ENCODE data around the gene PTPN7.
A peak's percentile ranks its signal among the peaks of the same experiment; 100 is the strongest.

PTPN7 gene

DNA sequence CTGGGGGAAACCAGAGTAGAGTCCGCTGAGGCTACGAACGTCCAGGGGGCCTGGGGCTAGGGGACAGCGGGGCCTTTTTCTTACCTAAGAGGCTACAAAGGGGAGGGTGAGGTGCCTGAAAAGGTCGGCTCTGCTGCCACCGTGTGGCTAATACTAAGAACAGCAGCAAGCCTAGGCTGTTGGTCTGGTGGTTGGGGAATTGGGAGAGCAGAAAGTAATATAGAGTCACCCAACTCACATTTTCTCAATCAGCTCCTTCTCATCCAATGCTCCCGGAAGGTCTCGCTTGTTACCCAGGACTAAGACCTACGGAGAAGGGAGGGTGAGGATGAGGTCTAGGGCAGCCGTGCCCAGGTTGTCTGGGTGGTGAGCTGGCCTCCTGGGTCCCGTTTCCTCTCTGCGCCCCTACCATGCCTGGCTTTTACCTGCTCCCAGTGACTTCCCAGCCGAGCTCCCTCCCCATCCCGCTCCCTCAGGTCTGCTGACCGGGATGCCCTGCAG, 25.1 kb downstream of the PTPN7 start:
- Histone ChIP-seq H3K4me3 (ENCODE audit: insufficient read depth, low read length, poor library complexity, severe bottlenecking) (no peak overlapping the region), H3F3A (ENCODE audit: insufficient read depth) (no peaks in the 10 kb centered on the region), H3K79me2 (ENCODE audit: insufficient read depth, low read length) (peaks cover 12% of the 10 kb centered on the region), H3K27ac (ENCODE audit: low read depth, low read length) (no peak overlapping the region), H3K9me3 (ENCODE audit: insufficient read depth, low read length) (no peaks in the 10 kb centered on the region), H2AFZ (ENCODE audit: low read depth, low read length, severe bottlenecking) (no peak overlapping the region), H3K27me3 (ENCODE audit: low read length) (no peaks in the 10 kb centered on the region), H3K36me3 (ENCODE audit: low read length) (no peaks in the 10 kb centered on the region), H3K9ac (ENCODE audit: low read length) (no peak overlapping the region), H3K9me2 (replicated peaks; ENCODE audit: insufficient read depth, low read length) (no peaks in the 10 kb centered on the region), H4K20me1 (ENCODE audit: low read depth, low read length) (0 out of 2 replicates have a peak, but pooled peaks cover 3% of the 10 kb centered on the region), H3K4me2 (ENCODE audit: low read depth, low read length, poor library complexity, severe bottlenecking) (no peak overlapping the region)
- no peak for TF ChIP-seq EZH2phosphoT487 (conservative IDR thresholded peaks at IDR 0.05; ENCODE audit: low read length)
- TF ChIP-seq, protein P1, sequence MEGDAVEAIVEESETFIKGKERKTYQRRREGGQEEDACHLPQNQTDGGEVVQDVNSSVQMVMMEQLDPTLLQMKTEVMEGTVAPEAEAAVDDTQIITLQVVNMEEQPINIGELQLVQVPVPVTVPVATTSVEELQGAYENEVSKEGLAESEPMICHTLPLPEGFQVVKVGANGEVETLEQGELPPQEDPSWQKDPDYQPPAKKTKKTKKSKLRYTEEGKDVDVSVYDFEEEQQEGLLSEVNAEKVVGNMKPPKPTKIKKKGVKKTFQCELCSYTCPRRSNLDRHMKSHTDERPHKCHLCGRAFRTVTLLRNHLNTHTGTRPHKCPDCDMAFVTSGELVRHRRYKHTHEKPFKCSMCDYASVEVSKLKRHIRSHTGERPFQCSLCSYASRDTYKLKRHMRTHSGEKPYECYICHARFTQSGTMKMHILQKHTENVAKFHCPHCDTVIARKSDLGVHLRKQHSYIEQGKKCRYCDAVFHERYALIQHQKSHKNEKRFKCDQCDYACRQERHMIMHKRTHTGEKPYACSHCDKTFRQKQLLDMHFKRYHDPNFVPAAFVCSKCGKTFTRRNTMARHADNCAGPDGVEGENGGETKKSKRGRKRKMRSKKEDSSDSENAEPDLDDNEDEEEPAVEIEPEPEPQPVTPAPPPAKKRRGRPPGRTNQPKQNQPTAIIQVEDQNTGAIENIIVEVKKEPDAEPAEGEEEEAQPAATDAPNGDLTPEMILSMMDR (IDR thresholded peaks at IDR 0.05; ENCODE audit: insufficient read depth, low read length, poor library complexity, severe bottlenecking), result peak; percentile 83

DNA sequence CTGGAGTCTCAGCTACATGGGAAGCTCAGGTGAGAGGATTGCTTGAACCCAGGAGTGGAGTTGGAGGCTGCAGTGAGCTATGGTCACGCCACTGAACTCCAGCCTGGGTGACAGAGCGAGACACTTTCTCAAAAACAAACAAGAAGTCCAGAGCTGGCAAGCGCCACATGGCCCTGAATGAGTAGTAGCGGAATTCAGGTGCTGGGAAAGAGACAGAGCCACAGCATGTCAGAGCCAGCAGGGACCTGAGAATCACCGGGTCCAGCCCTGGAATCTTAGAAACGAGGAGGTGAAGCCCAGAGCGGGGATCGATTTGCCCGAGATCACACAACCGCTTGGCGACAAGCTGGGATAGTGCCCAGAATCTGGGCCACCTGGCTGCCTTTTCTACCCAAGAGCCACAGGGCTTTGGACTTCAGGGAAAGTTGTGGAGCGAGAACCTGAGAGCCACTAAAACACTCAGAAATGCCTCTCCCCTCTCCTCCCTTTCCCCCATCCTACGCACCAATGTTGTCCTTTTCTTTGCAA, 25.7 kb downstream of the PTPN7 start:
- Histone ChIP-seq H3K4me3 (ENCODE audit: insufficient read depth, low read length, poor library complexity, severe bottlenecking) (no peak overlapping the region), H3K27me3 (ENCODE audit: low read length) (no peaks in the 10 kb centered on the region), H3K9me3 (ENCODE audit: insufficient read depth, low read length) (no peaks in the 10 kb centered on the region), H2AFZ (ENCODE audit: low read depth, low read length, severe bottlenecking) (no peak overlapping the region), H3F3A (ENCODE audit: insufficient read depth) (no peaks in the 10 kb centered on the region), H3K36me3 (ENCODE audit: low read length) (no peaks in the 10 kb centered on the region), H3K9ac (ENCODE audit: low read length) (no peak overlapping the region), H4K20me1 (ENCODE audit: low read depth, low read length) (0 out of 2 replicates have a peak, but pooled peaks cover 3% of the 10 kb centered on the region), H3K27ac (ENCODE audit: low read depth, low read length) (no peak overlapping the region), H3K4me2 (ENCODE audit: low read depth, low read length, poor library complexity, severe bottlenecking) (no peak overlapping the region), H3K79me2 (ENCODE audit: insufficient read depth, low read length) (peaks cover 10% of the 10 kb centered on the region), H3K9me2 (replicated peaks; ENCODE audit: insufficient read depth, low read length) (no peaks in the 10 kb centered on the region)
- TF ChIP-seq EZH2phosphoT487 (conservative IDR thresholded peaks at IDR 0.05; ENCODE audit: low read length), result no peak
- TF ChIP-seq, protein P1 (IDR thresholded peaks at IDR 0.05; ENCODE audit: insufficient read depth, low read length, poor library complexity, severe bottlenecking), result no peak

DNA sequence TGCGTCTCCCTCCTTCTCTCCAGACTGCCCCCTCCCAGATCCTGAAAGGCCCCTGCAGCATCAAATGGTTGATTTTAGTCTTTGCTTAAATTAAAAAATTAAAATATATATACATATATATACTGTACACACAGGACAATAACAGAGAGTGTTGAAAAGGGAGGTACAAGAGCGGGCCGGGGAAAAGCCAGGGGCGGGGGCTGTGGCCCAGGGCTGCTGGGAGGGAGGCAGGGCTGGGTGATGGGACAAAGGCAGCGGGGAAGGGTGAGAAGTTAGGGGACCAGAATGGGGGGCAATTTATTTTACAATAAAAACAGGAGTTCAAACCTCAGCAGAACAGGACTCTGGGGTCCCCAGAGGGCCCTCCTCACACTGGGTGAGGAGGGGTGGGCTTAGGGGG, 26.4 kb downstream of the PTPN7 start:
- no peak overlapping the region for H3K9ac ChIP-seq (ENCODE audit: low read length)
- no peak overlapping the region for H2AFZ ChIP-seq (ENCODE audit: low read depth, low read length, severe bottlenecking)
- H3K27me3 ChIP-seq (ENCODE audit: low read length), result no peaks in the 10 kb centered on the region
- H3K9me2 ChIP-seq (replicated peaks; ENCODE audit: insufficient read depth, low read length), result no peaks in the 10 kb centered on the region
- H4K20me1 ChIP-seq (ENCODE audit: low read depth, low read length), result 0 out of 2 replicates have a peak, but pooled peaks cover 3% of the 10 kb centered on the region
- H3K9me3 ChIP-seq (ENCODE audit: insufficient read depth, low read length), result no peaks in the 10 kb centered on the region
- no peak overlapping the region for H3K4me2 ChIP-seq (ENCODE audit: low read depth, low read length, poor library complexity, severe bottlenecking)
- H3K27ac ChIP-seq (ENCODE audit: low read depth, low read length), result no peak overlapping the region
- TF ChIP-seq EZH2phosphoT487 (conservative IDR thresholded peaks at IDR 0.05; ENCODE audit: low read length), result no peak
- TF ChIP-seq, protein P1 (IDR thresholded peaks at IDR 0.05; ENCODE audit: insufficient read depth, low read length, poor library complexity, severe bottlenecking), result no peak
- H3K79me2 ChIP-seq (ENCODE audit: insufficient read depth, low read length), result peaks cover 8% of the 10 kb centered on the region
- no peak overlapping the region for H3K4me3 ChIP-seq (ENCODE audit: insufficient read depth, low read length, poor library complexity, severe bottlenecking)
- no peaks in the 10 kb centered on the region for H3K36me3 ChIP-seq (ENCODE audit: low read length)
- H3F3A ChIP-seq (ENCODE audit: insufficient read depth), result no peaks in the 10 kb centered on the region
